HepG2 (cell line): Measurements from ENCODE around the gene PTPN13. TPM values are rescaled to one million over a fixed set of nuclear protein-coding genes. Genes with fewer than 3 reads are reported as not detected.

ENCODE experiments used
- ATAC-seq: fragments of 200-7000 bp; cut with Tn5 transposase; 3 replicates; pipeline ENCODE4 v1.9.1; 2020; ENCODE audit warnings: mild to moderate bottlenecking, moderate library complexity
- BruUV-seq: library from RNA; stranded (reverse); fragments of 400-500 nt; replicated peaks from 2 replicates; lab custom pipeline; 2021; lab: Mats Ljungman, UMichigan
- CTCF ChIA-PET: fragments of 300-600 bp; formaldehyde crosslinking; extraction: SDS; loops from one replicate; lab custom pipeline; 2021; ENCODE audit warnings: low total read pairs, inconsistent platforms, low intra/inter-chr PET ratio; lab: Yijun Ruan, JAX
- POLR2A ChIA-PET: fragments of 350-600 bp; sonication (Branson Sonifier 250); formaldehyde crosslinking; loops from one replicate; lab custom pipeline; 2020; ENCODE audit warnings: antibody characterized with exemption, inconsistent platforms; lab: Yijun Ruan, JAX
- DNase-seq: peaks from one replicate; pipeline ENCODE4 v3.0.0-alpha.2; 2015; ENCODE audit warnings: low spot score
- FAIRE-seq: peaks from 3 replicates; lab custom pipeline; 2011; peaks lifted over from hg19 to GRCh38; lab: Jason Lieb, UNC
- H2AFZ ChIP-seq: one replicate; pipeline ENCODE4 v1.6.1; 2011; ENCODE audit warnings: low read length, inconsistent platforms
- H3K27ac ChIP-seq: fragments of 300-600 bp; 3 replicates; pipeline ENCODE4 v1.8.0; 2011; ENCODE audit warnings: mixed run types, mild to moderate bottlenecking, mixed read lengths, low read length, inconsistent platforms; ENCODE audit not compliant: insufficient read depth; ENCODE audit errors: extremely low read length
- H3K27me3 ChIP-seq, 2 experiments: fragments of 200-600 bp in 1 of 2; 2 replicates in 1 of 2; 3 replicates in 1 of 2; pipeline versions ENCODE4 v1.6.0 to v1.8.0; 2011; ENCODE audit warnings: low read length in 2 of 2, mild to moderate bottlenecking in 2 of 2, moderate library complexity in 2 of 2, inconsistent platforms in 1 of 2; ENCODE audit not compliant: insufficient read depth in 2 of 2, control insufficient read depth in 1 of 2
- H3K36me3 ChIP-seq, 2 experiments: fragments of 200-600 bp in 1 of 2; replicated peaks in 1 of 2; 2 replicates in 1 of 2; 3 replicates in 1 of 2; pipeline versions ENCODE4 v1.5.1 to v1.8.0; 2011; ENCODE audit warnings: low read length in 2 of 2, inconsistent platforms in 1 of 2; ENCODE audit not compliant: insufficient read depth in 2 of 2, control insufficient read depth in 1 of 2
- H3K4me1 ChIP-seq: 2 replicates; pipeline ENCODE4 v1.5.1; 2012; ENCODE audit warnings: low read length, inconsistent platforms; ENCODE audit not compliant: insufficient read depth
- H3K4me2 ChIP-seq: 2 replicates; pipeline ENCODE4 v1.6.0; 2011; ENCODE audit warnings: low read depth, low read length, inconsistent platforms
- H3K4me3 ChIP-seq, 3 experiments: fragments of 200-600 bp in 1 of 3; sonication (generic), shearing (Covaris generic) in 1 of 3; replicated peaks in 1 of 3; 2 replicates each; pipeline ENCODE4 v1.5.1; 2011 to 2016; ENCODE audit warnings: low read length in 3 of 3, inconsistent platforms in 2 of 3, low read depth in 2 of 3, mild to moderate bottlenecking in 2 of 3, control low read depth in 1 of 3, mixed read lengths in 1 of 3; ENCODE audit not compliant: insufficient read depth in 1 of 3
- H3K79me2 ChIP-seq: one replicate; pipeline ENCODE4 v1.6.1; 2011; ENCODE audit warnings: low read length, inconsistent platforms; ENCODE audit not compliant: insufficient read depth
- H3K9ac ChIP-seq: 2 replicates; pipeline ENCODE4 v1.6.0; 2011; ENCODE audit warnings: mild to moderate bottlenecking, low read depth, low read length, inconsistent platforms; ENCODE audit not compliant: insufficient read depth
- H3K9me3 ChIP-seq: 2 replicates; pipeline ENCODE4 v1.5.1; 2012; ENCODE audit warnings: mild to moderate bottlenecking, low read length
- H4K20me1 ChIP-seq: 2 replicates; pipeline ENCODE4 v1.6.0; 2011; ENCODE audit warnings: inconsistent platforms, mild to moderate bottlenecking, low read length, moderate library complexity; ENCODE audit not compliant: insufficient read depth
- EED ChIP-seq: sonication (generic); formaldehyde crosslinking; IDR thresholded peaks from 2 replicates; pipeline ENCODE4 v1.5.0; 2020; ENCODE audit warnings: mild to moderate bottlenecking, missing genetic modification reagents
- EZH2 ChIP-seq: conservative IDR thresholded peaks from 2 replicates; pipeline ENCODE4 v1.6.1; 2012; ENCODE audit warnings: mild to moderate bottlenecking, low read depth, low read length, moderate library complexity
- GFI1 ChIP-seq: sonication (generic); formaldehyde crosslinking; IDR thresholded peaks from 2 replicates; pipeline ENCODE4 v1.5.0; 2020; ENCODE audit warnings: missing genetic modification reagents, mild to moderate bottlenecking, borderline replicate concordance
- HMG20A ChIP-seq: IDR thresholded peaks from 2 replicates; pipeline ENCODE4 v1.6.1; 2016; ENCODE audit warnings: borderline replicate concordance
- HOXA3 ChIP-seq: sonication (generic); formaldehyde crosslinking; IDR thresholded peaks from 2 replicates; pipeline ENCODE4 v1.5.0; 2020; ENCODE audit warnings: missing genetic modification reagents
- HOXA7 ChIP-seq: sonication (generic); formaldehyde crosslinking; IDR thresholded peaks from 2 replicates; pipeline ENCODE4 v1.8.1; 2022; ENCODE audit warnings: mild to moderate bottlenecking, missing genetic modification reagents, moderate library complexity
- MED1 ChIP-seq: sonication (generic); formaldehyde crosslinking; IDR thresholded peaks from 2 replicates; pipeline ENCODE4 v1.4.0; 2020; ENCODE audit warnings: missing genetic modification reagents
- NFIC ChIP-seq: IDR thresholded peaks from 2 replicates; pipeline ENCODE4 v1.6.1; 2012; ENCODE audit warnings: mild to moderate bottlenecking, low read length, inconsistent platforms
- SALL1 ChIP-seq: sonication (generic); formaldehyde crosslinking; IDR thresholded peaks from 2 replicates; pipeline ENCODE4 v1.8.0; 2022; ENCODE audit warnings: mild to moderate bottlenecking, missing genetic modification reagents
- SIX1 ChIP-seq: sonication (generic); formaldehyde crosslinking; IDR thresholded peaks from 2 replicates; pipeline ENCODE4 v1.4.0; 2020; ENCODE audit warnings: missing genetic modification reagents, borderline replicate concordance
- SMC3 ChIP-seq: IDR thresholded peaks from 2 replicates; pipeline ENCODE4 v1.6.1; 2011; ENCODE audit warnings: low read length, improper control_type of control experiment
- ZBTB37 ChIP-seq: sonication (generic); formaldehyde crosslinking; IDR thresholded peaks from 2 replicates; pipeline ENCODE4 v1.4.0; 2020; ENCODE audit warnings: mild to moderate bottlenecking, missing genetic modification reagents
- ZBTB44 ChIP-seq: sonication (generic); formaldehyde crosslinking; IDR thresholded peaks from 2 replicates; pipeline ENCODE4 v1.4.0; 2020; ENCODE audit warnings: missing genetic modification reagents
- ZNF160 ChIP-seq: sonication (generic); formaldehyde crosslinking; IDR thresholded peaks from 2 replicates; pipeline ENCODE4 v1.8.0; 2022; ENCODE audit warnings: mild to moderate bottlenecking, inconsistent platforms, missing genetic modification reagents
- ZNF30 ChIP-seq: sonication (generic); formaldehyde crosslinking; IDR thresholded peaks from 2 replicates; pipeline ENCODE4 v1.5.0; 2020; ENCODE audit warnings: mild to moderate bottlenecking, missing genetic modification reagents
- ZNF510 ChIP-seq: sonication (generic); formaldehyde crosslinking; IDR thresholded peaks from 2 replicates; pipeline ENCODE4 v1.4.0; 2020; ENCODE audit warnings: low read depth, mild to moderate bottlenecking, missing genetic modification reagents
- ZNF639 ChIP-seq: conservative IDR thresholded peaks from 2 replicates; pipeline ENCODE4 v1.6.1; 2018; ENCODE audit warnings: missing genetic modification reagents
- WGBS: methylation state at CpG from one replicate; pipeline ENCODE4 v1.1.6; 2017; ENCODE audit warnings: low lambda C conversion rate; 5-methylcytosine and 5-hydroxymethylcytosine counted together
- in situ Hi-C: cut with HindIII; loops from 2 replicates; pipeline ENCODE4 v1.10.0; 2017; ENCODE audit warnings: low pct_unique_long_range_greater_than_20kb; ENCODE audit not compliant: extremely low pct_ligation_motif_present
- intact Hi-C: fragments of 100-400 bp; cut with micrococcal nuclease; formaldehyde crosslinking; loops from one replicate; pipeline ENCODE4 v1.10.0; 2022; ENCODE audit not compliant: unreplicated experiment
- polyA plus RNA-seq, 8 experiments: library from polyadenylated mRNA; depleted of rRNA in 3 of 8; stranded (reverse) in 7 of 8; unstranded in 1 of 8; fragments of >200 nt; fragmentation: Illumina TruSeq in 4 of 8; extraction: Trizol in 4 of 8; gene quantifications; 2 replicates each; pipeline versions ENCODE4 v1.2.1 to v1.2.3, GENCODE V29; 2011 to 2016; ENCODE audit warnings: low read depth in 4 of 8, missing spikeins in 1 of 8, mixed read lengths in 1 of 8; ENCODE audit not compliant: insufficient read depth in 1 of 8
- total RNA-seq, 5 experiments: library from RNA; depleted of rRNA; stranded (reverse); fragments of >200 nt; fragmentation: Illumina TruSeq; extraction: Trizol; gene quantifications; 2 replicates each; pipeline ENCODE4 v1.2.3, GENCODE V29; 2016; ENCODE audit warnings: low read depth in 1 of 5

Gene PTPN13
- total and polyA plus RNA-seq, 2 of the 13 experiments (the other 11 are each of a cell fraction or from before 2014, with no cell fraction given): not detected

GRCh38 chr4:86706923-86707597, 112.9 kb downstream of the PTPN13 start:
- WGBS: 5% methylated on average over 2 of the region's 2 CpGs
- intact Hi-C loops: no loop called here
- BruUV-seq: no TSS peak

GRCh38 chr4:86717651-86718050, 123.5 kb downstream of the PTPN13 start:
- H3K27me3 ChIP-seq: no peaks in the 10 kb centered on the region
- H2AFZ ChIP-seq: no peak overlapping the region
- H3K27ac ChIP-seq: no peak overlapping the region
- H3K9me3 ChIP-seq: no peaks in the 10 kb centered on the region
- H3K79me2 ChIP-seq: no peaks in the 10 kb centered on the region
- H3K4me2 ChIP-seq: no peak overlapping the region
- DNase-seq (no peak), FAIRE-seq (no peak), ATAC-seq (no peak)
- ChIA-PET POLR2A (no interaction called here), CTCF (no interaction called here)
- no peak overlapping the region for H3K9ac ChIP-seq
- no peaks in the 10 kb centered on the region for H3K36me3 ChIP-seq
- in situ Hi-C loops (no loop called here), intact Hi-C loops (no loop called here)
- H3K4me1 ChIP-seq: 0 out of 2 replicates have a peak, but pooled peaks cover 6% of the 10 kb centered on the region
- no peaks in the 10 kb centered on the region for H4K20me1 ChIP-seq
- BruUV-seq: no TSS peak
- no peak overlapping the region for H3K4me3 ChIP-seq
- TF ChIP-seq EED (CRISPR knock-in tag): no peak
- no peak for TF ChIP-seq GFI1 (CRISPR knock-in tag)
- no peak for TF ChIP-seq ZNF510 (CRISPR knock-in tag)
- TF ChIP-seq HOXA3 (CRISPR knock-in tag): no peak
- no peak for TF ChIP-seq ZNF639 (CRISPR knock-in tag)
- TF ChIP-seq SMC3: no peak
- TF ChIP-seq HOXA7 (CRISPR knock-in tag): no peak
- TF ChIP-seq ZNF30: no peak
- TF ChIP-seq ZNF160 (CRISPR knock-in tag): no peak
- no peak for TF ChIP-seq ZBTB44

More at GRCh38 chr4:86706923-86707597, 112.9 kb downstream of the PTPN13 start:
- POLR2A ChIA-PET: no interaction called here
- Histone ChIP-seq H2AFZ (no peak overlapping the region), H3K9ac (no peak overlapping the region), H3K4me3 (no peak overlapping the region), H3K27ac (no peak overlapping the region), H3K36me3 (no peaks in the 10 kb centered on the region), H3K4me1 (no peaks in the 10 kb centered on the region), H3K9me3 (no peaks in the 10 kb centered on the region), H4K20me1 (no peaks in the 10 kb centered on the region), H3K79me2 (no peaks in the 10 kb centered on the region), H3K27me3 (no peaks in the 10 kb centered on the region), H3K4me2 (no peak overlapping the region)
- ATAC-seq: no peak
- CTCF ChIA-PET: no interaction called here
- in situ Hi-C loops: no loop called here
- no peak for FAIRE-seq
- no peak for TF ChIP-seq EZH2
- no peak for TF ChIP-seq ZBTB37 (CRISPR knock-in tag)
- no peak for TF ChIP-seq HMG20A (CRISPR knock-in tag)
- TF ChIP-seq SIX1 (CRISPR knock-in tag): no peak
- no peak for TF ChIP-seq MED1 (CRISPR knock-in tag)
- no peak for TF ChIP-seq NFIC
- TF ChIP-seq SALL1 (CRISPR knock-in tag): no peak
- no peak for DNase-seq
